Liver (tissue), 9 donors: ENCODE measurements around the gene GIGYF1. TPM values are rescaled to one million over a fixed set of nuclear protein-coding genes. Genes with fewer than 3 reads are reported as not detected.
A peak's percentile ranks its signal among the peaks of the same experiment; 100 is the strongest.

ENCODE experiments used
- DNase-seq: peaks from one replicate; pipeline ENCODE4 v3.0.0-alpha.2; 2017; ENCODE audit warnings: low spot score
- H3K27ac ChIP-seq, 2 donors: one replicate each; pipeline ENCODE4 v1.7.0; 2013; ENCODE audit warnings: inconsistent platforms in 2 of 2, low read length in 2 of 2, control low read depth in 1 of 2, low read depth in 1 of 2, mild to moderate bottlenecking in 1 of 2
- H3K27me3 ChIP-seq, 4 donors: one replicate each; pipeline versions ENCODE4 v1.6.1 to v1.7.0; 2013; ENCODE audit warnings: low read length in 3 of 4, inconsistent platforms in 1 of 4, mild to moderate bottlenecking in 1 of 4, moderate library complexity in 1 of 4; ENCODE audit not compliant: control insufficient read depth in 4 of 4, insufficient read depth in 4 of 4
- H3K36me3 ChIP-seq, 4 donors: one replicate each; pipeline versions ENCODE4 v1.6.1 to v1.7.0; 2013; ENCODE audit warnings: low read length in 3 of 4, mild to moderate bottlenecking in 3 of 4, low read depth in 1 of 4, moderate library complexity in 1 of 4; ENCODE audit not compliant: control insufficient read depth in 4 of 4, insufficient read depth in 3 of 4
- H3K4me1 ChIP-seq, 4 donors: one replicate each; pipeline versions ENCODE4 v1.6.1 to v1.7.0; 2013; ENCODE audit warnings: low read length in 3 of 4, mild to moderate bottlenecking in 3 of 4, moderate library complexity in 1 of 4; ENCODE audit not compliant: control insufficient read depth in 4 of 4, insufficient read depth in 4 of 4
- H3K4me3 ChIP-seq, 3 donors: one replicate each; pipeline versions ENCODE4 v1.6.1 to v1.7.0; 2013; ENCODE audit warnings: low read length in 3 of 3, control low read depth in 1 of 3, low read depth in 1 of 3, mild to moderate bottlenecking in 1 of 3
- H3K9ac ChIP-seq, 2 donors: one replicate each; pipeline ENCODE4 v1.7.0; 2013; ENCODE audit warnings: low read length in 2 of 2, mild to moderate bottlenecking in 2 of 2, moderate library complexity in 2 of 2, control low read depth in 1 of 2, low read depth in 1 of 2
- H3K9me3 ChIP-seq, 4 donors: one replicate each; pipeline versions ENCODE4 v1.6.1 to v1.7.0; 2013; ENCODE audit warnings: low read length in 3 of 4; ENCODE audit not compliant: control insufficient read depth in 4 of 4
- EGR1 ChIP-seq, 2 donors: IDR thresholded peaks; 2 replicates each; pipeline ENCODE4 v1.6.1; 2016 to 2018; ENCODE audit warnings: antibody characterized with exemption in 2 of 2, low read depth in 2 of 2
- FOXA1 ChIP-seq: IDR thresholded peaks from 2 replicates; pipeline ENCODE4 v1.6.1; 2016; ENCODE audit warnings: antibody characterized with exemption
- FOXA2 ChIP-seq: IDR thresholded peaks from 2 replicates; pipeline ENCODE4 v1.6.1; 2016; ENCODE audit warnings: antibody characterized with exemption
- GABPA ChIP-seq, 2 donors: IDR thresholded peaks in 1 of 2; conservative IDR thresholded peaks in 1 of 2; 2 replicates each; pipeline ENCODE4 v1.6.1; 2016; ENCODE audit warnings: antibody characterized with exemption in 2 of 2, mild to moderate bottlenecking in 1 of 2, moderate library complexity in 1 of 2
- HNF4A ChIP-seq, 2 donors: conservative IDR thresholded peaks; 2 replicates each; pipeline ENCODE4 v1.6.1; 2016; ENCODE audit warnings: antibody characterized with exemption in 2 of 2, mild to moderate bottlenecking in 2 of 2
- HNF4G ChIP-seq: IDR thresholded peaks from 2 replicates; pipeline ENCODE4 v1.6.1; 2016; ENCODE audit warnings: antibody characterized with exemption
- NR2F2 ChIP-seq: IDR thresholded peaks from 2 replicates; pipeline ENCODE4 v1.6.1; 2016; ENCODE audit warnings: antibody characterized with exemption
- RAD21 ChIP-seq, 2 donors: IDR thresholded peaks; 2 replicates each; pipeline ENCODE4 v1.6.1; 2016; ENCODE audit warnings: antibody characterized with exemption in 2 of 2, mild to moderate bottlenecking in 2 of 2
- SP1 ChIP-seq: IDR thresholded peaks from 2 replicates; pipeline ENCODE4 v1.6.1; 2018; ENCODE audit warnings: antibody characterized with exemption, mild to moderate bottlenecking
- WGBS: extraction: QIAGEN DNeasy Blood & Tissue Kit; methylation state at CpG from one replicate; pipeline ENCODE4 v1.1.7; 2013; 5-methylcytosine and 5-hydroxymethylcytosine counted together
- polyA plus RNA-seq, 2 donors: library from polyadenylated mRNA; stranded (reverse) in 1 of 2; unstranded in 1 of 2; fragments of 200-250 nt in 1 of 2; fragments of >200 nt in 1 of 2; fragmentation: Nextera tagmentation in 1 of 2; extraction: Ambion mirVana in 1 of 2; gene quantifications; one replicate each; pipeline versions ENCODE4 v1.2.1 to v1.2.3, GENCODE V29; 2013 to 2015
- total RNA-seq, 2 donors: library from RNA; depleted of rRNA; stranded (reverse); fragments of >200 nt; gene quantifications; one replicate each; pipeline ENCODE4 v1.2.3, GENCODE V29; 2014
- TF ChIP-seq, protein P1 (sequence below): IDR thresholded peaks from 2 replicates; pipeline ENCODE4 v1.6.1; 2016; ENCODE audit warnings: antibody characterized with exemption, mild to moderate bottlenecking
- TF ChIP-seq, protein P2 (sequence below): IDR thresholded peaks from 2 replicates; pipeline ENCODE4 v1.6.1; 2016; ENCODE audit warnings: antibody characterized with exemption
- TF ChIP-seq, protein P3 (sequence below): fragments of 150-350 bp; IDR thresholded peaks from 2 replicates; pipeline ENCODE4 v1.5.1; 2017; ENCODE audit warnings: improper control_type of control experiment, low read depth, low read length; ENCODE audit not compliant: missing input control
- donor health status: healthy.
- donor health status: healthy.
- donor health status: healthy.
- donor health status: healthy.
- donor health status: healthy.

Gene GIGYF1
- total and polyA plus RNA-seq, 4 donors = 6.8 to 12.7 (median 10.1) TPM

DNA sequence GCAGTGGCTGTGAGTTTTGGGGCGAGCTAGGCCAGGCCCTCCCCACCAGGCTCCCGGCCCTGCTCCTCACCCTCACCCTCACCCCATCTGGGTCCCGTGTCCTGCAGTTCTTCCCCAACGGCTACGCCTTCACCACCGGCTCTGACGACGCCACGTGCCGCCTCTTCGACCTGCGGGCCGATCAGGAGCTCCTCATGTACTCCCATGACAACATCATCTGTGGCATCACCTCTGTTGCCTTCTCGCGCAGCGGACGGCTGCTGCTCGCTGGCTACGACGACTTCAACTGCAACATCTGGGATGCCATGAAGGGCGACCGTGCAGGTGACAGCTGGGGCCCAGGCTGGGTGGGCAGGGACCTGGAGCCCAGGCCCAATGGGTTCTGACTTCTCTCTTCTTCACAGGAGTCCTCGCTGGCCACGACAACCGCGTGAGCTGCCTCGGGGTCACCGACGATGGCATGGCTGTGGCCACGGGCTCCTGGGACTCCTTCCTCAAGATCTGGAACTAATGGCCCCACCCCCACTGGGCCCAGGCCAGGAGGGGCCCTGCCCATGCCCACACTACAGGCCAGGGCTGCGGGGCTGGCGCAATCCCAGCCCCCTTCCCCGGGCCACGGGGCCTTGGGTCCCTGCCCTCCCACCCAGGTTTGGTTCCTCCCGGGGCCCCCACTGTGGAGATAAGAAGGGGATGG is 15.6 kb downstream of the GIGYF1 start:
- H3K4me3 ChIP-seq = no peak overlapping the region
- H3K36me3 ChIP-seq = peaks cover 13 to 51% (median 18%) of the 10 kb centered on the region in 4 donors
- H3K27me3 ChIP-seq = no peaks in the 10 kb centered on the region
- no peak for DNase-seq
- H3K9ac ChIP-seq = no peak overlapping the region
- H3K27ac ChIP-seq = no peak overlapping the region
- TF ChIP-seq SP1 = no peak
- no peaks in the 10 kb centered on the region for H3K9me3 ChIP-seq
- WGBS = 86% methylated on average over 35 of the region's 35 CpGs
- peaks cover 0 to 12% (median 8%) of the 10 kb centered on the region in 4 donors for H3K4me1 ChIP-seq

DNA sequence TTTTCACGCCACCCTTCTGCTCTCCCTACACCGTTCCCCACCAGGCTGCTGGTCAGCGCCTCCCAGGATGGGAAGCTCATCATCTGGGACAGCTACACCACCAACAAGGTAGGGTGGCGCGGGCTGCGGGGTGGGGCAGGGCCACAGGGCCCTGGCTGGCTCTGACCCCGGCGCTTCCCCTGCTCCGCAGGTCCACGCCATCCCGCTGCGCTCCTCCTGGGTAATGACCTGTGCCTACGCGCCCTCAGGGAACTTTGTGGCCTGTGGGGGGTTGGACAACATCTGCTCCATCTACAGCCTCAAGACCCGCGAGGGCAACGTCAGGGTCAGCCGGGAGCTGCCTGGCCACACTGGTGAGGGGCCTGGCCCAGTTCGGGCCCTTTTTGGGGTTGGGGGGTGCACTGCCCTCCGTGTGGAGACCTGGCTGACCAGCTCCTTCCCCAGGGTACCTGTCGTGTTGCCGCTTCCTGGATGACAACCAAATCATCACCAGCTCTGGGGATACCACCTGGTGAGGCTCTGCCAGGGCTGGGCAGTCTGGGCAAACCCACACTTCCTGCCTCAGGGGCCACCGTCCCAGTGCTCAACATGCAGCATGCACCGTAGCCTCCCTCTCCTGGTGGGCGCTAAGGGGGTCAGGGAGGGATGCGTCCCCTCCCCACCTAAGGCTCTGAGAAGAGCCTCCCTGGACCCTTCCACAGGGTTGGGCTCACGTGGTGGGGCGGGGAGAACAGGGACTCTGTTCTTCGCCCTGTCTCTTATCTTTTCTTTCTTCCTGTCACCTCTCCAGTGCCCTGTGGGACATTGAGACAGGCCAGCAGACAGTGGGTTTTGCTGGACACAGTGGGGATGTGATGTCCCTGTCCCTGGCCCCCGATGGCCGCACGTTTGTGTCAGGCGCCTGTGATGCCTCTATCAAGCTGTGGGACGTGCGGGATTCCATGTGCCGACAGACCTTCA is 16.5 kb downstream of the GIGYF1 start:
- Histone ChIP-seq H3K9me3 (no peaks in the 10 kb centered on the region), H3K27me3 (no peaks in the 10 kb centered on the region), H3K9ac (no peak overlapping the region), H3K4me1 (peaks cover 0 to 12% (median 8%) of the 10 kb centered on the region in 4 donors), H3K4me3 (no peak overlapping the region), H3K27ac (no peak overlapping the region), H3K36me3 (peaks cover 13 to 43% (median 18%) of the 10 kb centered on the region in 4 donors)
- DNase-seq = no peak
- 92% methylated on average over 36 of the region's 36 CpGs for WGBS
- no peak for TF ChIP-seq FOXA2
- no peak for TF ChIP-seq EGR1 (IDR thresholded peaks at IDR 0.05; ENCODE audit: low read depth in 2 of 2)
- TF ChIP-seq, protein P1, sequence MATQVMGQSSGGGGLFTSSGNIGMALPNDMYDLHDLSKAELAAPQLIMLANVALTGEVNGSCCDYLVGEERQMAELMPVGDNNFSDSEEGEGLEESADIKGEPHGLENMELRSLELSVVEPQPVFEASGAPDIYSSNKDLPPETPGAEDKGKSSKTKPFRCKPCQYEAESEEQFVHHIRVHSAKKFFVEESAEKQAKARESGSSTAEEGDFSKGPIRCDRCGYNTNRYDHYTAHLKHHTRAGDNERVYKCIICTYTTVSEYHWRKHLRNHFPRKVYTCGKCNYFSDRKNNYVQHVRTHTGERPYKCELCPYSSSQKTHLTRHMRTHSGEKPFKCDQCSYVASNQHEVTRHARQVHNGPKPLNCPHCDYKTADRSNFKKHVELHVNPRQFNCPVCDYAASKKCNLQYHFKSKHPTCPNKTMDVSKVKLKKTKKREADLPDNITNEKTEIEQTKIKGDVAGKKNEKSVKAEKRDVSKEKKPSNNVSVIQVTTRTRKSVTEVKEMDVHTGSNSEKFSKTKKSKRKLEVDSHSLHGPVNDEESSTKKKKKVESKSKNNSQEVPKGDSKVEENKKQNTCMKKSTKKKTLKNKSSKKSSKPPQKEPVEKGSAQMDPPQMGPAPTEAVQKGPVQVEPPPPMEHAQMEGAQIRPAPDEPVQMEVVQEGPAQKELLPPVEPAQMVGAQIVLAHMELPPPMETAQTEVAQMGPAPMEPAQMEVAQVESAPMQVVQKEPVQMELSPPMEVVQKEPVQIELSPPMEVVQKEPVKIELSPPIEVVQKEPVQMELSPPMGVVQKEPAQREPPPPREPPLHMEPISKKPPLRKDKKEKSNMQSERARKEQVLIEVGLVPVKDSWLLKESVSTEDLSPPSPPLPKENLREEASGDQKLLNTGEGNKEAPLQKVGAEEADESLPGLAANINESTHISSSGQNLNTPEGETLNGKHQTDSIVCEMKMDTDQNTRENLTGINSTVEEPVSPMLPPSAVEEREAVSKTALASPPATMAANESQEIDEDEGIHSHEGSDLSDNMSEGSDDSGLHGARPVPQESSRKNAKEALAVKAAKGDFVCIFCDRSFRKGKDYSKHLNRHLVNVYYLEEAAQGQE = no peak
- no peak for TF ChIP-seq SP1
- no peak for TF ChIP-seq FOXA1

DNA sequence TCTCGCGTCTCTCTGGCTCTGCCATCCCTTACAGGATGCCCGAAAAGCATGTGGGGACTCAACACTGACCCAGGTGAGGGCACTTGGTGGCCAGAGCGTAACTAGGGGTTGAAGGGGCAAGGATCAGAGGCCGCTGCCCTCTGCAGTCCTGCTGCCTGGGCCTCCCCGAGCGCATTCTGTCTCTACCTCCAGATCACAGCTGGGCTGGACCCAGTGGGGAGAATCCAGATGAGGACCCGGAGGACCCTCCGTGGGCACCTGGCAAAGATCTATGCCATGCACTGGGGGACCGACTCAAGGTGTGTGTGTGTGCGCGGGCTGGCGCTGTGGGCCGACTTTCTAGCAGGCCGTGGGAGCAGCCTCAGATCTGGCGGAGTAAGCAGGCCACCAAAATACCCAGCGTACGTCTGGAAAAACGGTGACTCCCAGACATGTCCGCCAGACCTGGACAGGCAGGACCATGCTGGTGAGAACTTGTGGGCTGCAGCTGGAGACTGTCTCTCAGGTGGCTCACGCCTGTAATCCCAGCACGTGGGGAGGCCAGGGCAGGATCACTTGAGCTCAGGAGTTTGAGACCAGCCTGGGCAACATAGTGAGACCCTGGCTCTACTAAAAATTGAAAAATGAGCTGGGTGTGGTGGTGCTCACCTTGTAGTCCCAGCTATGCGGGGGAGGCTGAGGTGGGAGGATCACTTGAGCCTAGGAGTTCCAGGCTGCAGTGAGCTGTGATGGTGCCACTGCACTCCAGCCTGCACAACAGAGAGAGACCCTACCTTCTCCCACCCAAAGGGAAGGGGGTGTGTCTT is 17.3 kb downstream of the GIGYF1 start:
- H3K4me1 ChIP-seq = peaks cover 0 to 12% (median 8%) of the 10 kb centered on the region in 4 donors
- 73% methylated on average over 23 of the region's 23 CpGs for WGBS
- H3K9me3 ChIP-seq = no peaks in the 10 kb centered on the region
- H3K27ac ChIP-seq = peak overlapping the region; percentile 94 to 100
- DNase-seq = no peak
- H3K27me3 ChIP-seq = no peaks in the 10 kb centered on the region
- no peak overlapping the region for H3K4me3 ChIP-seq
- no peak overlapping the region for H3K9ac ChIP-seq
- peaks cover 13 to 34% (median 15%) of the 10 kb centered on the region in 4 donors for H3K36me3 ChIP-seq
- TF ChIP-seq NR2F2 (peak; percentile 15), HNF4G (no peak), GABPA (IDR thresholded peaks at IDR 0.05 in 1 of 2, conservative IDR thresholded peaks at IDR 0.05 in 1 of 2) (no peak), FOXA2 (no peak), HNF4A (conservative IDR thresholded peaks at IDR 0.05) (peak; percentile 56 to 61), RAD21 (IDR thresholded peaks at IDR 0.05) (no peak)
- TF ChIP-seq, protein P2, sequence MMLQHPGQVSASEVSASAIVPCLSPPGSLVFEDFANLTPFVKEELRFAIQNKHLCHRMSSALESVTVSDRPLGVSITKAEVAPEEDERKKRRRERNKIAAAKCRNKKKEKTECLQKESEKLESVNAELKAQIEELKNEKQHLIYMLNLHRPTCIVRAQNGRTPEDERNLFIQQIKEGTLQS = no peak
- TF ChIP-seq, protein P1 = no peak
- TF ChIP-seq, protein P3, sequence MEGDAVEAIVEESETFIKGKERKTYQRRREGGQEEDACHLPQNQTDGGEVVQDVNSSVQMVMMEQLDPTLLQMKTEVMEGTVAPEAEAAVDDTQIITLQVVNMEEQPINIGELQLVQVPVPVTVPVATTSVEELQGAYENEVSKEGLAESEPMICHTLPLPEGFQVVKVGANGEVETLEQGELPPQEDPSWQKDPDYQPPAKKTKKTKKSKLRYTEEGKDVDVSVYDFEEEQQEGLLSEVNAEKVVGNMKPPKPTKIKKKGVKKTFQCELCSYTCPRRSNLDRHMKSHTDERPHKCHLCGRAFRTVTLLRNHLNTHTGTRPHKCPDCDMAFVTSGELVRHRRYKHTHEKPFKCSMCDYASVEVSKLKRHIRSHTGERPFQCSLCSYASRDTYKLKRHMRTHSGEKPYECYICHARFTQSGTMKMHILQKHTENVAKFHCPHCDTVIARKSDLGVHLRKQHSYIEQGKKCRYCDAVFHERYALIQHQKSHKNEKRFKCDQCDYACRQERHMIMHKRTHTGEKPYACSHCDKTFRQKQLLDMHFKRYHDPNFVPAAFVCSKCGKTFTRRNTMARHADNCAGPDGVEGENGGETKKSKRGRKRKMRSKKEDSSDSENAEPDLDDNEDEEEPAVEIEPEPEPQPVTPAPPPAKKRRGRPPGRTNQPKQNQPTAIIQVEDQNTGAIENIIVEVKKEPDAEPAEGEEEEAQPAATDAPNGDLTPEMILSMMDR = no peak
